GM19467 (cell line): ENCODE measurements around the gene SRC.

ENCODE experiments used
- ATAC-seq: cut with Tn5 transposase; IDR thresholded peaks from one replicate; pipeline ENCODE4 v1.9.1; 2021; ENCODE audit warnings: mild to moderate bottlenecking, moderate library complexity; ENCODE audit not compliant: unreplicated experiment

Gene SRC

GRCh38 chr20:37420610-37421009 is 74.7 kb downstream of the SRC start:
- no peak for ATAC-seq

DNA sequence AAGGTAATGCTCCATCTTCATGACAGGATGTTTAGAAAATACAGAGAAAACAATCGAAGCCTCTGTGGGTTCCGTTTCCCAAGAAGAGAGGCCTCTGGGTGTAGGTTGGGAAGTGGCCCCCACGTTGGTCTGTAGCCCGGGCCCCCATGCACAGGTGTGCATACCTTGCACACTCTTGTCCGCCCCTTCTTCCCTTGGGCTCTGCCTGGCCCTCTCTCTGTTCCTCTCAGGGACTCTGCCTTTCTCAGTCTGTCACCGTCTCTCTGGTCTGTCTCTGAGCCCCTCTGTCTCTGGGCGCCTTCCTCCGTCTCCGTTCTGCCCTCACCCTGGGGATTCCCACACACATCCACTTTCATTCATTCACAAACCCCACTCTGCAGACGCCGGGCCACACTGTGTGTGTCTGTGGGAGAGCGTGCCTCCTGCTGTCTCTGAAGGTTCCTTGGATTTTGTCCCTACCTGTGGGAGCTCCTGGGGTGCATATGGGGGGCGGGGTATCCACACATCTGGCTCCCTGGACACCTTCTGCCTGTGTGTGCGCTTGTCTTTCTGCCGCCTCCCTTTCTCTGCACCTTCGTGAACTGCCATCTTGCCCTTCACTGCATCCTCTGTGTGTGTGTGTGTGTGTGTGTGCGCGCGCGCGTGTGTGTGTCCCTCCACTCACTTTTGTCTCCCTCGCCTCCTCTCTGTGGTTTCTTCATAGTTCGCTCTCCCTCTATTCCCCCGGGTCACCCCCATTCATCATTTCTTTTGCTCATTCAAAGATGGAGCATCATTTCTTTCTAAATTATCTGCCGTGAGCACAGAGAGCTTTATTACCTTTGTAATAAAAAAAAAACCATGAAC is 75.3 kb downstream of the SRC start:
- ATAC-seq, result no peak

DNA sequence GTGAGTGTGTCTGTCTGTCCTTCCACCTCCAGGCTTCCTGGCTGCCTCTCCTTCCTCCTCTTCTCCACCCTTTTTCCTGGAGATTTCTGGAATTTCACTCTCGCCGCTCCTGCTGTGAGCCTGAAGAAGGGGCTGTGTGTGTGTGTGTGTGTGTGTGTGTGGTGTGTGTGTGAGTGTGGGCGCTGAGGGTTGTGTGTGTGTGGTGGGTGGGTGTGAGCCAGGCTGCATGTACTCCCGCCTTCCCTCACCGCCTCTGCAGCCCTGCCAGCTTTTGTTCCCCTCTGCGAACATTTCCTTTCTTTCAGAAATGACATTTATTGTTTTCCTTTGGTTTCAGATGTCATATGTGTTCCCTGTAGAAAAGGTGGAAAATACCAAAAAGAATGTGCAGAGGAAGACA is 76.0 kb downstream of the SRC start:
- no peak for ATAC-seq

GRCh38 chr20:37422791-37423286 is 76.9 kb downstream of the SRC start:
- no peak for ATAC-seq

DNA sequence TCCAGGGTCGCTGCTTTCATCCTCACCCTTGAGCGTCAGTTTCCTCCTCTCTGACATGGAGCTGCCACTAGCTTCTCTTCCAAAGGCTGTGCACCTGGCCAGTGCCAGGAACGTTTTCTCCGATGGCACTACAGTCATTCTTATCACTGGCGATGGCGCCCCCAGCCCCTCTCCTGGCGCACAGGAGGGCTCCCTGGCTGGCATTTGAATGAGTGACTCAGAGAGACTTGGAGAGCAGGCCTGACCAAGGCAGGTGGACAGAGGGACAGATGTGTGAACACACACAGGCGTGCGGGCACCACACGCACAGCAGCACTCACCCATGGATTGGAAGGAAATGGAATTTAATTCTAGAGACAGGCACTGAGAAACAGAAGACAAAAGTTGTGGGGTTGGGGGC is 77.6 kb downstream of the SRC start:
- ATAC-seq, result no peak

DNA sequence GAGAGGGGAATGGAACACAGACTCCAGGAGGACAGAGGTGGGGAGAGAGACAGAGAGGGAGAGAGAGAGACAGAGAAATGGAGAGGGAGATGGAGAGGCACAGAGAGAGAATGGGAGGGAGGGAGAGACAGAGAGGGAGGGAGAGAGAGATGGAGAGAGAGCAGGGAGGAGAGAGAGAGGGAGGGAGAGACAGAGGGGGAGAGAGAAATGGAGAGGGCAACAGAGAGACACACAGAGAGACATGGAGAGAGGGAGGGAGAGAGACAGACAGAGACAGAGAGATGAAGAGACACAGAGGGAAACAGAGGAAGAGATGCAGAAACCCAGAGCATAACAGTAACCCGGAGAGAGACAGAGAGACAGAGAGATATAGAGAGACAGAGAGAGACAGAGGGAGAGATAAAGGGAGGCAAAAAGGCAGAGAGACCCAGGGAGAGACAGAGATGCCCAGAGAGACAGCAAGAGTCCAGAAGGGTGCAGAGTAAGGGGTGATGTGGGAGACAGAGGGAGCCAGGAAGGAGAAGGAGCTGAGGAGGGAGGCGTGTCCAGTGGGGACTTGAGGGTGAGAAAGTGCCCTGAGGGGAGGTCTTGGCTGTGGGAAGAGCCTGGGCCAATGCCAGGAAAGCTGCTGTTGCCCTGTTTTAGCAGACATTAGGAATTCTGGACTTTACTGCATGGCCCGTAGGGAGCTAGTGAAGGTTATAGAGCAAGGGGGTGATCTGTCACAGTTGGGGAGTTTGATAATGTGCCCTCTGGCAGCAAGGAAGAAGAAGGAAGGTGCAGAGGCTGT is 78.3 kb downstream of the SRC start:
- no peak for ATAC-seq

- ATAC-seq, result no peak
These were observed 79.2 kb downstream of the SRC start for GRCh38 chr20:37425103-37425625.

DNA sequence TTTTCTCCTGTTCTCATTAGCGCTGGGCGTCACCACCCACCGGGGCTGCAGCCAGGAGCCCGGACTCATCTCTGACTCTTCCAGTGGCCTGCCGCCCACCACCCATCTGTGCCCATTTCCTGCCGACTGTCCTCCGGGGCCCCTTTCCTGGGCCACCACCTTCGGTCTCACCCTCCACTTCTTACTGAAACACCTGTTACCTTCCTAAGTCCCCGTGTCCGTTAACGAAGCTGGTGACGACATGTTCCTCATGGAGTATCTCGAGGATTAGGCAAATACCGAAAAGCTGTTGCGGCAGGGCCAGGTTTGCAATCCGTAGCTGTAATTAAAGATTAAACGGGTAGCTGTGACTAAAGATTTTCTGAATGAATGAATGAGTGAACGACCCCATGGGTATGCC is 80.2 kb downstream of the SRC start:
- no peak for ATAC-seq

DNA sequence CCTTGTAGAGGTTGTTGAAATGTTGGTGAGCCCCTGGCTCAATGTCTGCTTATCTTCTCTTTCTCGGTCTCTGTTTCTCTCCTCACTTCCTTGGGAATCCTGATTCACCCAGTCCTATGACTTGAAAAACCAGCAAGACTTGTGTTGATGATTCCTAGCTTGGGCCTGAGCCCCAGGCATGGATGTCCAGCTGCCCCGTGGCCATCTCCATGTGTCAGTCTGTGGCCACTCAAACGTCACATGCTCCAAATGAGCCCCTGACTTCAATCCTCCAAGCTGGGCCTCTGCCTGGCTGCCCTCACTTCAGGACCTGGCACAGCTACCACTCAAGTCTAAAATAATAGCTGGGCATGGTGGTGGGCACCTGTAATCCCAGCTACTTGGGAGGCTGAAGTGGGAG is 81.0 kb downstream of the SRC start:
- ATAC-seq, result no peak

- no peak for ATAC-seq
These were observed 84.1 kb downstream of the SRC start for GRCh38 chr20:37430044-37430443.

DNA sequence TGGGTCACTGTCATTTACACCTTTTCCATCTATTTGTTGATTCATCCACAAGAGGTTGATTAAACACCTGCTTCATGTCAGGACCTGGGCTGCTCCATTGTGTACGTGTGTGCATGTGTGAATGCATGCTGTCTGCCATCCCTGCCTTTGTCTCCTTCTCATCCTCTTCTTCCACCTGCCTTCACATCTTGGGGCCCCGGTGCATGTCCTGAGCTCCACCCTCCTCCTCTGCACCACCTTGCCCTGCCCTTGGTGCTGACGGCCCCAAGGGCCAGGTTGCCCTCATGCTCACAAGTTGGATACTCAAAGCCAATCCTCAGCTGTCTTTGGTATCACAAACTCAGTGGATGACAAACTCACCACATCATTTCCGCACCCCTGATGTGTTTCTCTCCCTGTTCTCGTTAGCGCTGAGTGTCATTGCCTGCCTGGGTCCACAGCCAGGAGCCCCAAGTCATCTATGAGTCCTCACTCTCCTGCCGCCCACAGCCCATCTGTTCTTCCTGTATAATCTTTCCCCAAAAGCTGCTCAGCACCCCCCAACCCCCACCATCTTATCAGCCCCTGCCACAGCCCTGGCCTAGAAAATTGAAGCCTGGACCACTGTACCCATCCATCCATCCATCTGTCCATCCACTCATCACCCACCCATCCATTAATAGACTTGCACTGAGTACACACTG is 85.0 kb downstream of the SRC start:
- no peak for ATAC-seq

DNA sequence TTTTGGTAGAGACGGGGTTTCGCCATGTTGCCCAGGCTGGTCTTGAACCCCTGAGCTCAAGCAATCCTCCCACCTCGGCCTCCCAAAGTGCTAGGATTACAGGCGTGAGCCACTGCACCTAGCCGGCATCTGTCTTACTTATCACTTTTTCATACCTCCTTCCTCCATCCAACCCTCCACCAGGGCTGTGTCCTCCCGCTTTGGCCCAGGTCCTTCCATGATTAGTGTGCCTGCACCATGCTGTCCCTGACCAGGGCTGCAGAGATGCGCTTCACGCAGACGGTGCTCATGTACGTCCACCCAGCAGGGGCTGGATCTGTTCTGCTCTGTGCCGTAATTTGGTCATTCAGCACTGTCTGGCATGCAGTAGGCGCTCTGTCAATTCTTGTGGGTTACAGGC is 85.8 kb downstream of the SRC start:
- ATAC-seq, result no peak

DNA sequence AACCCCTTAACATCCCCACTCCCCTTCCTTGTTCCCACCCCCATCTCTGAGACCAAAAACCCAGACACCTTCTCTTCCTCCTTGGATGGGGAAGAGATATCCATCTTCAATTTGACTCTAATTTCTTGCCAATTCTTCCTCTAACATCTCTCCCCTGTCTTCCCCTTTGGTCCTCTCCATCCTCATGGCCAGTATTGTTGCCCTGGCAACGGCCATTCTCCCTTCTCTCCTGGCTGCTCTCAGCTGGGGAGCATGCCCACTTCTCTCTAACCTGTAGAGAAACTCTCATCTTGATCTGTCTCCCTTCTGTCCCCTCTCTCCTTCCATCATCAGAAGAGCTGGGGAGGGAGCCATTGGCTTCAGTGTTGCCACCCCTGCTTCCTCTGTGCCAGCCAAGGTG is 86.7 kb downstream of the SRC start:
- no peak for ATAC-seq

GRCh38 chr20:37435607-37436006 is 89.7 kb downstream of the SRC start:
- ATAC-seq, result no peak

- no peak for ATAC-seq
These were observed 90.7 kb downstream of the SRC start for GRCh38 chr20:37436527-37437186.

GRCh38 chr20:37437676-37438075 is 91.7 kb downstream of the SRC start:
- no peak for ATAC-seq

GRCh38 chr20:37438464-37439222 is 92.7 kb downstream of the SRC start:
- ATAC-seq, result no peak

DNA sequence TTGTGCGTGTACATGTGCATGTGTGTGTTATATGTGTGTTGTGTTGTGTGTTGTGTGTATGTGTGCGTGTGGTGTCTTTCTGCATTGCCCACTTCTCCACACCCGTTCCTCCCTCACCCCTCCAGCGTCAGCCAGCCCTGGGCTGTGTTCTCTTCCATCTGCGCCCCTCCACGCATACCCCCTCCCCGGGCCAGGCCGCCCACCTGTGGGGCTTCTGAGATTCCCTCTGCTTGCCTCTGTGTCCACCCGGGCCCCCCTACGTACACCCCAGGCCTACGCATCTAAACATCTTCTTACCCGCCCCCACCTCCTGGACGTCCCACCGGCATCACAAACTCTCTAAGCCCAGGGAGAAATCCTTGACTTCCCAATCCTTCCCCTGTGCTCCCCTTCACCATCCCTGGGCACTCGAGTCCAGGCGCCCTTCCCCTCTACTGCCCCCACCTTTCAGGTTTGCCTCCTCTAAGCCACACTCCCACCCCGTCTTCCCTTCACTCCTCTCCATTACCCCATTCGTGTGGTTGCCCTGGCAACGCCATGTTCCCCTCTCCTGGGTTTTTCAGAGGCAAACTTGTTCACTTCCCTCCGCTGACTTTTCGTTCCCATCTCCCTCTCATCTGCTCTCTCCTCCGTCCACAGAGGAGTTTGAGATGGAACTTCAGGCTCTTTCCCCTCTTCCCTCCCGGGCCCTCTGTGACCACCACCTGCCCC is 93.4 kb downstream of the SRC start:
- no peak for ATAC-seq

- ATAC-seq, result no peak
These were observed 95.1 kb downstream of the SRC start for GRCh38 chr20:37441023-37441422.
